WI38 (cell line): Measurements from ENCODE around the gene SIL1.

Experiments
- H3K4me3 ChIP-seq: 2 replicates; pipeline ENCODE4 v1.5.1; 2011; ENCODE audit warnings: low read depth, mild to moderate bottlenecking, control low read depth, low read length
- TF ChIP-seq, protein P1 (sequence below): IDR thresholded peaks from 2 replicates; pipeline ENCODE4 v1.5.1; 2012; ENCODE audit warnings: low read depth, mild to moderate bottlenecking, control low read depth, low read length

SIL1 gene

DNA sequence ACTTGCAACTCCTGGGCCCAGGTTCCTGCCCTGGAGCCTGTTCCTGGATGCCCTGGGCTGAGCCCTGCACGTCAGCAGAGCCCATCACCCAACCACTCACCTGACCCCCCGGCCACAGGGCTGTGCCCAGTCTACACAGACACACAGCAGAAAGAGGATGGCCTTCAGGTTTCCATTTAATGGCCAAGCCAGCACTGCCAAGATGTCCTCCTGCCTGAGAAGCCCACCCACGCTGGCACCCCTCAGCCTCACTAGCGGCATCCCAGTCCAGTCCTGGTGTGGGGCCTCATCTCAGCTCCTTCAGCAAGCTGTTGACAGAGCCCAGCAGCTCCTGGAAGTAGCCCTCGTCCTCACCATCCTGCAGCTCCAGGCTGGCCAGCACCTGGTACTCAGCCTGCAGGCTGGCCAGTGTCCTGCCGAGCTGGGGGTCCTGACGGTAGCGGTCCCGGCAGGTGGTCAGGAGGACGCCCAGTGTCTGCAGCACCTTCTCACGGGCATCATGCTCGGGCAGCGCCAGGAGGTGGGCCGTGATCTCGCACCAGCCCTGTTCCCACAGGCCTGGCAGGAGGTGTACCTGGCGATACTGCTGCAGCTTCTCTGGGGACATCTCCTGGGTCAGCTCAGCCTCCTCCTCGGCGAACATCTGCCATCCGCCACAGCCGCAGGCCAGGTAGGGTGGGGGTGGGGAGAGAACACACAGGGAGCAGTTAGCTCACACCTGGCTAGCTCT is 251.2 kb downstream of the SIL1 start:
- H3K4me3 ChIP-seq, result no peak overlapping the region
- TF ChIP-seq, protein P1, sequence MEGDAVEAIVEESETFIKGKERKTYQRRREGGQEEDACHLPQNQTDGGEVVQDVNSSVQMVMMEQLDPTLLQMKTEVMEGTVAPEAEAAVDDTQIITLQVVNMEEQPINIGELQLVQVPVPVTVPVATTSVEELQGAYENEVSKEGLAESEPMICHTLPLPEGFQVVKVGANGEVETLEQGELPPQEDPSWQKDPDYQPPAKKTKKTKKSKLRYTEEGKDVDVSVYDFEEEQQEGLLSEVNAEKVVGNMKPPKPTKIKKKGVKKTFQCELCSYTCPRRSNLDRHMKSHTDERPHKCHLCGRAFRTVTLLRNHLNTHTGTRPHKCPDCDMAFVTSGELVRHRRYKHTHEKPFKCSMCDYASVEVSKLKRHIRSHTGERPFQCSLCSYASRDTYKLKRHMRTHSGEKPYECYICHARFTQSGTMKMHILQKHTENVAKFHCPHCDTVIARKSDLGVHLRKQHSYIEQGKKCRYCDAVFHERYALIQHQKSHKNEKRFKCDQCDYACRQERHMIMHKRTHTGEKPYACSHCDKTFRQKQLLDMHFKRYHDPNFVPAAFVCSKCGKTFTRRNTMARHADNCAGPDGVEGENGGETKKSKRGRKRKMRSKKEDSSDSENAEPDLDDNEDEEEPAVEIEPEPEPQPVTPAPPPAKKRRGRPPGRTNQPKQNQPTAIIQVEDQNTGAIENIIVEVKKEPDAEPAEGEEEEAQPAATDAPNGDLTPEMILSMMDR, result no peak

DNA sequence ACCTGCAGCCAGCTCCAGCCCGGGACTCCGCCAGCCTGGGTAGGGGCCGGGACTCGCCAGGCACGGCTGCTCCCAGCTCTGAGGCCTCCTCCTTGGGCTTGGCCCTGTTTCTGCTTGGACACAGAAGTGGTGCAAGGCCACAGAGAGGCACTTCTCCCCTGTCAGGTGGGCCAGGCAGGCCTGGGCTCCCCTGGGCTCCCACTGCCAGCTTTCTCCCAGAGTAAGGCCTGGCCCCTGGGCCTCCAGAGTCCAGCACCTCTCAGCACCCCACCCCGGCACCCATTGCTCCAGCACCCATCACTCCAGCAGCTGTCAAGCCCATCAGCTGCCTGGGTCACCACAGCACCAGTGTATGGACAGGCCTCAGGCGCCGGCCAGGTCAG is 251.9 kb downstream of the SIL1 start:
- no peak overlapping the region for H3K4me3 ChIP-seq

DNA sequence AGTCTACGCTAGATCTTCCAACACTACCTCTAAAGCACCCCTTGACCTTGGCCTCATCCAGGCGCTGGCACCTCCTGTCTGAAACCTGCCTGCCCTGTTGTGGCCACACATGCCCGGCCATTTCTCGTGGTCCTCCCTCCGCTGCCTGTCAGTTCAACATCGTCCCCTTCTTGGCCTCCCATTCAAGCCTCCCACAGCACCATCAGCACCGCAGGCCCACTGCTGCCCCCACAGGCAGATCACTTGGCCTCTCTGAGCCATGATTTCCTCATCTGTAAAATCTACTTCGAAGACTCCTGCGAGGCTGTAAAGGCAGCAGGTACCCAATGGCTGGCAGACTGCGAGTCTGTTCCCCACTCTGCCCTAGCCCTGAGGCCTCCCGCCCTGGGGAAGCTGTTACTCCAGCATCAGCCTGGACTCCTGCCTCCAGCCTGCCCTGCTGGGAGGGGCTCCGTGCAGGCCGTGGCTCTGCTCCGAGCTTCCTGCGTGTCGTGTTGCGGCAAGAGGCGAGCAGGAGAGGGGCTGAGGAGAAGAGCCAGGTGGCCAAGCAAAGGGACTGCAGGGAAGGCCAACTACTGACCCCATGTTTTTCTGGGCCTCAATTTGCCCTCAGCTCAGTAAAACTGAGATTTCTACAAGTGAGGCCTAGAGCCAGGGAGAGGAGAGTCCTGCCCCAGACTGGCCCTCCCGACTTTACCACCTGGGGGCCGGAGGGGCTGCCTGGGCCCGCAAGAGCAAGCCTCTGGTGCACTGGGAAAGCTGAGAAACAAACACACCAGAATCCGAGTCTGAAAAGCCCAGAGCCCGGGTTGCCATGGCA is 252.5 kb downstream of the SIL1 start:
- no peak overlapping the region for H3K4me3 ChIP-seq
- TF ChIP-seq, protein P1, result no peak

More for the DNA sequence above, 251.9 kb downstream of the SIL1 start:
- TF ChIP-seq, protein P1, result no peak

DNA sequence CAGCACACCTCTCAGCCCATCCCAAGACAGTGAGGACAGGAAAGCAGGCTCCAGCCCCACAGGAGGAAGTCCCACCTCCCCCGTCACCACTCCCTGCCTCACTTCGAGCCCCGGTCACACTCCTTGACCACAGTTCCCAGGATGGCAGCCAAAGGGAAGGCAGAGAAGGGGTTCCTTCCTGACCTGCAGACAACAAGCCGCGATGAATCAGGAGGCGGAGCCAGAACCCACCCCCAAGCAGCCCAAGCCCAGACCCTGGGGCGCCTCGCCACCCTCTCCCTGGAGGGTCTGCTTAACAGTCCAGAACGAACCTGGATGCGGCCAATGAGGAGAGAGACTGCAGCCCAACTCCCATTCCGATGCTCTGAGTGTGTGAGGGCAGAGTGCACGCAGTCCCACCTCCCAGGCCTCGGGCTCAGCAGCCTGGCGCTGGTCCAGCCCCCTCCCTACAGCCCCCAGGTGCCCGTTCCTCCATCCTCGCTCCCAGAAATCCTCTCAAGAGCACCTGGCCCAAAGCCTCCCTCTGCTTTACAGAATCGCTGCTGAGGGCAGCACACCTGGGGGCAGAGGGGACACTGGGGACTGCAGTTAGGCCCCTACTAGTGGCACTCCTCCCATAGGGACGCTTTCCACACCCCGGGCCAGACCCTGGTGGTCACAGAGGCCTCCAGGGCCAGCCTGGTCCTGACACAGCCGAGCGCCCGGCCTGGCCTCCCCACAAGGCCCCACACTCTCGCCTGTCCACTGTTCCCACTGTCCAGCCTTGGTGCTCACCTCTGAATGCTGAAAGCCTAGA is 253.4 kb downstream of the SIL1 start:
- no peak overlapping the region for H3K4me3 ChIP-seq
- TF ChIP-seq, protein P1, result no peak

DNA sequence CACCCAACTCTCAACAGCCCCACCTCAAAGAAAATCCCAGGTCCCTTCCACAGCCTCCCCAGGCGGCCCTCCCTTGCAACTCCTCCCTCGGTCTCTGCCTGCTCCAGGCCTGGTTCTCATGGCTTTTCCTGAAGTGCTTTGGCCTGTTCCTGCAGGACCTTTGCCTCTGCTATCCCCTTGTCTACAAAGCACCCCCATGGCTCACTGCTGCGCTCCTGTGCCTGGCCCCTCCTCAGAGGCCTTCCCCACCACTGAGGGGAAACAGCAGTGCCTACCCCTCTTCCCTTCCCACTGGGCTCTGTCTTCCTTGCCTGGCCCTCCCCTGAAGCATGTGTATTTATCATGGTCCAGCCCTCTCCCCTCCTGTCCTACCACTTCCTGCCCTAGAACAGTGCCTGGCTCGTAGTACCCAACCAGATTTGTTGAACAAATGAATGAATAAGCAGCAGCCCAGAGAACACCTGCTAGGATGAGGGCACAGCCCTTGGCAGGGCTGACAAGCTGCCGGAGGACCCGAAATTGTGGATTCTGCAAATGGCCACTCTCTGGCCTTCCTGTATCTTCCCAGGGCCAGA is 254.5 kb downstream of the SIL1 start:
- no peak overlapping the region for H3K4me3 ChIP-seq
- TF ChIP-seq, protein P1, result no peak

DNA sequence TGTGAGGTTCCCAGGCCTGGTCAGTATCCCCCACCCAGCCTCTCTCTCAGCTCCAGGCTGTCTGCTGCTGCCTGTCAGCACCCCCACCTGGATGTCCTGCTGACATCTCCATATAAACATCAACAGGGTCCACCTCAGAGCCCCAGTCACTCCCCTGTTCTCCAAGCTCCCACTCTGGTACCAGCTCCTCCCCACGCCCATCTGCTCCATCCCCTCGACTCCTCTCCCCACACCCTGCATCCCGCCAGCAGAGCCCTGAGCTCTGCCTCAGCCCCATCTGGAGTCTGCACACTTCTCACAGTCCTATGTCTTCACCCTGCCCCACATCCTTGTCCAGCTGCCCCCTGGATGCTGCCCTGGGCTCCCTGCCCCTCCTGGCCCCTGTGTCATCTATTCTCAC is 255.3 kb downstream of the SIL1 start:
- H3K4me3 ChIP-seq, result no peak overlapping the region
- TF ChIP-seq, protein P1, result no peak
